HepG2 (cell line): Measurements from ENCODE around the gene MTHFR. TPM values are rescaled to one million over a fixed set of nuclear protein-coding genes. Genes with fewer than 3 reads are reported as not detected.

Experiments used
- CCAR2 ChIP-seq: fragments of 200-400 bp; formaldehyde crosslinking; optimal IDR thresholded peaks from 2 replicates; pipeline ENCODE3; 2018; ENCODE audit warnings: low read depth, mild to moderate bottlenecking, low read length, moderate library complexity
- CHD4 ChIP-seq: fragments of 200-600 bp; sonication (generic); IDR thresholded peaks from 2 replicates; pipeline ENCODE4 v1.7.0; 2017; ENCODE audit warnings: mild to moderate bottlenecking, low read length, borderline replicate concordance
- EED ChIP-seq: sonication (generic); formaldehyde crosslinking; IDR thresholded peaks from 2 replicates; pipeline ENCODE4 v1.5.0; 2020; ENCODE audit warnings: mild to moderate bottlenecking, missing genetic modification reagents
- FOXO1 ChIP-seq: sonication (generic); formaldehyde crosslinking; IDR thresholded peaks from 2 replicates; pipeline ENCODE4 v1.4.0; 2020; ENCODE audit warnings: missing genetic modification reagents
- HDAC2 ChIP-seq: sonication (generic); formaldehyde crosslinking; IDR thresholded peaks from 2 replicates; pipeline ENCODE4 v1.4.0; 2020; ENCODE audit warnings: missing genetic modification reagents
- KLF12 ChIP-seq: sonication (generic); formaldehyde crosslinking; IDR thresholded peaks from 2 replicates; pipeline ENCODE4 v1.4.0; 2020; ENCODE audit warnings: missing genetic modification reagents, borderline replicate concordance
- MXD4 ChIP-seq: IDR thresholded peaks from 2 replicates; pipeline ENCODE4 v1.6.1; 2016; ENCODE audit warnings: mild to moderate bottlenecking, missing biosample characterization, missing genetic modification reagents
- ONECUT2 ChIP-seq: sonication (generic); formaldehyde crosslinking; IDR thresholded peaks from 2 replicates; pipeline ENCODE4 v1.4.0; 2020; ENCODE audit warnings: missing genetic modification reagents
- SP5 ChIP-seq: IDR thresholded peaks from 2 replicates; pipeline ENCODE4 v1.6.1; 2016; ENCODE audit warnings: low read depth, borderline replicate concordance
- SRY ChIP-seq: sonication (generic); formaldehyde crosslinking; IDR thresholded peaks from 2 replicates; pipeline ENCODE4 v1.8.0; 2022; ENCODE audit warnings: mild to moderate bottlenecking, missing genetic modification reagents
- TAF1 ChIP-seq: sonication (generic); formaldehyde crosslinking; IDR thresholded peaks from 2 replicates; pipeline ENCODE4 v1.4.0; 2020; ENCODE audit warnings: missing genetic modification reagents
- TAF15 ChIP-seq: fragments of 200-400 bp; formaldehyde crosslinking; IDR thresholded peaks from one replicate; pipeline ENCODE4 v1.6.1; 2018; ENCODE audit warnings: mild to moderate bottlenecking, low read depth, low read length; ENCODE audit not compliant: poor library complexity, severe bottlenecking
- ZBTB20 ChIP-seq: sonication (generic); formaldehyde crosslinking; IDR thresholded peaks from 2 replicates; pipeline ENCODE4 v1.8.1; 2023; ENCODE audit warnings: missing genetic modification reagents, low read depth, mild to moderate bottlenecking, borderline replicate concordance
- ZFP82 ChIP-seq: sonication (generic); formaldehyde crosslinking; IDR thresholded peaks from 2 replicates; pipeline ENCODE4 v1.5.1; 2020; ENCODE audit warnings: mild to moderate bottlenecking, missing genetic modification reagents, borderline replicate concordance
- ZNF317 ChIP-seq: sonication (generic); formaldehyde crosslinking; IDR thresholded peaks from 2 replicates; pipeline ENCODE4 v1.5.0; 2020; ENCODE audit warnings: mild to moderate bottlenecking, missing genetic modification reagents
- ZNF484 ChIP-seq: sonication (generic); formaldehyde crosslinking; IDR thresholded peaks from 2 replicates; pipeline ENCODE4 v1.5.1; 2020; ENCODE audit warnings: mild to moderate bottlenecking, low read depth, missing genetic modification reagents, borderline replicate concordance
- ZNF501 ChIP-seq: sonication (generic); formaldehyde crosslinking; IDR thresholded peaks from 2 replicates; pipeline ENCODE4 v1.5.1; 2020; ENCODE audit warnings: mild to moderate bottlenecking, moderate library complexity, missing genetic modification reagents
- ZNF547 ChIP-seq: sonication (generic); formaldehyde crosslinking; IDR thresholded peaks from 2 replicates; pipeline ENCODE4 v1.5.1; 2020; ENCODE audit warnings: mild to moderate bottlenecking, missing genetic modification reagents
- polyA plus RNA-seq, 8 experiments: library from polyadenylated mRNA; depleted of rRNA in 3 of 8; stranded (reverse) in 7 of 8; unstranded in 1 of 8; fragments of >200 nt; fragmentation: Illumina TruSeq in 4 of 8; extraction: Trizol in 4 of 8; gene quantifications; 2 replicates each; pipeline versions ENCODE4 v1.2.1 to v1.2.3, GENCODE V29; 2011 to 2016; ENCODE audit warnings: low read depth in 4 of 8, missing spikeins in 1 of 8, mixed read lengths in 1 of 8; ENCODE audit not compliant: insufficient read depth in 1 of 8
- total RNA-seq, 5 experiments: library from RNA; depleted of rRNA; stranded (reverse); fragments of >200 nt; fragmentation: Illumina TruSeq; extraction: Trizol; gene quantifications; 2 replicates each; pipeline ENCODE4 v1.2.3, GENCODE V29; 2016; ENCODE audit warnings: low read depth in 1 of 5
- TF ChIP-seq, protein P1 (sequence below): sonication (generic); formaldehyde crosslinking; IDR thresholded peaks from 2 replicates; pipeline ENCODE4 v1.5.0; 2020; ENCODE audit warnings: missing genetic modification reagents
- TF ChIP-seq, protein P2 (sequence below): IDR thresholded peaks from 2 replicates; pipeline ENCODE4 v1.6.1; 2016; ENCODE audit warnings: missing biosample characterization, missing genetic modification reagents, low read depth
- TF ChIP-seq, protein P3 (sequence below): IDR thresholded peaks from 2 replicates; pipeline ENCODE4 v1.6.1; 2012; ENCODE audit warnings: low read length, improper control_type of control experiment
- TF ChIP-seq, protein P4 (sequence below): sonication (generic); formaldehyde crosslinking; IDR thresholded peaks from 2 replicates; pipeline ENCODE4 v1.5.1; 2020; ENCODE audit warnings: missing genetic modification reagents, mild to moderate bottlenecking, borderline replicate concordance
- TF ChIP-seq, protein P5 (sequence below): fragments of 450-650 bp; IDR thresholded peaks from 2 replicates; pipeline ENCODE4 v1.6.1; 2017

MTHFR gene
- total and polyA plus RNA-seq, 2 of the 13 experiments (the other 11 are each of a cell fraction or from before 2014, with no cell fraction given) = 3.8 to 8.2 TPM

DNA sequence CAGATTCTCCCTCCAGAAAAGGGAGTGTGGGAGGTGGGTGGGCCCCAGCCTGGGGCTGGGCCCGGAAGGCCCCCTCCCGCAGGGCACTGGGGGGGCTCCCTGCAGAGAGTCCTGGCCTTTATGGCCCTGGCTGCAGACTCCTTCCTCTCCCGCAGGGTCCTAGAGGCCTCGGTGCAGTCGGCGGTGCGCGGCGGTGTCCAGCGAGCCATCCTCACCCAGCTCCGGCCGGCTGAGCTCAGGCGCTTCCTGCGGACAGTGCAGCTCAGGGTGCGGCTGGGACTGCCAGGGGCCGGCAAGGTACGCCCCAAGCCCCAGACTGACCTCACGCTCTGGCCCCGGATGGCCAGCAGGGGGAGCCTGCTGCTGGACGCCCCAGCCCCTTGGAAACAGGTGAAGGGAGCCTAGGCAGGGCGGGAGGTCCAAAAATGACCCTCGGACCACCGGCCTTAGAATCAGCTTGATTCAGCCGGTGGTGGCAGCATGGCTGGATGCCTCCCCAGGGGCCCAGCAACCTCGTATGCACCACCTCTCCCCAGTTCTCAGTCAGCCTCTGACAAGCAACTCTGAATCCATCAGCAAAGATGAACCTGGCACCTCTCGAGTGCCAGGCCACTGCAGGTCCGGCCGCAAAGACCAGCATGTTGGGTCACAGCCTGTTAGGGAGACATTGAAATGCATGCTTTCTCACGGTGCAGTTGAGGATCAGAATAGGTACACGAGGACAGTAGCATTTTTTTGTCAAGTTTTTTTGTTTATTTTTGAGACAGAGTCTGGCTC, 20.6 kb downstream of the MTHFR start (continued):
- TF ChIP-seq, protein P1, sequence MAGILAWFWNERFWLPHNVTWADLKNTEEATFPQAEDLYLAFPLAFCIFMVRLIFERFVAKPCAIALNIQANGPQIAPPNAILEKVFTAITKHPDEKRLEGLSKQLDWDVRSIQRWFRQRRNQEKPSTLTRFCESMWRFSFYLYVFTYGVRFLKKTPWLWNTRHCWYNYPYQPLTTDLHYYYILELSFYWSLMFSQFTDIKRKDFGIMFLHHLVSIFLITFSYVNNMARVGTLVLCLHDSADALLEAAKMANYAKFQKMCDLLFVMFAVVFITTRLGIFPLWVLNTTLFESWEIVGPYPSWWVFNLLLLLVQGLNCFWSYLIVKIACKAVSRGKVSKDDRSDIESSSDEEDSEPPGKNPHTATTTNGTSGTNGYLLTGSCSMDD (CRISPR knock-in tag) = no peak
- peak; percentile 30 for TF ChIP-seq TAF15
- TF ChIP-seq SRY (CRISPR knock-in tag) = no peak
- TF ChIP-seq, protein P2, sequence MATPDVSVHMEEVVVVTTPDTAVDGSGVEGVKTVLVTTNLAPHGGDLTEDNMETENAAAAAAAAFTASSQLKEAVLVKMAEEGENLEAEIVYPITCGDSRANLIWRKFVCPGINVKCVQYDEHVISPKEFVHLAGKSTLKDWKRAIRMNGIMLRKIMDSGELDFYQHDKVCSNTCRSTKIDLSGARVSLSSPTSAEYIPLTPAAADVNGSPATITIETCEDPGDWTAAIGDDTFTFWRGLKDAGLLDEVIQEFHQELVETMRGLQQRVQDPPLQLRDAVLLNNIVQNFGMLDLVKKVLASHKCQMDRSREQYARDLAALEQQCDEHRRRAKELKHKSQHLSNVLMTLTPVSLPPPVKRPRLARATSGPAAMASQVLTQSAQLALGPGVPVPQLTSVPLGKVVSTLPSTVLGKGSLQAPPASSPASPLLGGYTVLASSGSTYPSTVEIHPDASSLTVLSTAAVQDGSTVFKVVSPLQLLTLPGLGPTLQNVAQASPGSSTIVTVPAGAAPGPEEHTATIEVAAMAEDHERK (CRISPR knock-in tag) = no peak
- TF ChIP-seq, protein P3, sequence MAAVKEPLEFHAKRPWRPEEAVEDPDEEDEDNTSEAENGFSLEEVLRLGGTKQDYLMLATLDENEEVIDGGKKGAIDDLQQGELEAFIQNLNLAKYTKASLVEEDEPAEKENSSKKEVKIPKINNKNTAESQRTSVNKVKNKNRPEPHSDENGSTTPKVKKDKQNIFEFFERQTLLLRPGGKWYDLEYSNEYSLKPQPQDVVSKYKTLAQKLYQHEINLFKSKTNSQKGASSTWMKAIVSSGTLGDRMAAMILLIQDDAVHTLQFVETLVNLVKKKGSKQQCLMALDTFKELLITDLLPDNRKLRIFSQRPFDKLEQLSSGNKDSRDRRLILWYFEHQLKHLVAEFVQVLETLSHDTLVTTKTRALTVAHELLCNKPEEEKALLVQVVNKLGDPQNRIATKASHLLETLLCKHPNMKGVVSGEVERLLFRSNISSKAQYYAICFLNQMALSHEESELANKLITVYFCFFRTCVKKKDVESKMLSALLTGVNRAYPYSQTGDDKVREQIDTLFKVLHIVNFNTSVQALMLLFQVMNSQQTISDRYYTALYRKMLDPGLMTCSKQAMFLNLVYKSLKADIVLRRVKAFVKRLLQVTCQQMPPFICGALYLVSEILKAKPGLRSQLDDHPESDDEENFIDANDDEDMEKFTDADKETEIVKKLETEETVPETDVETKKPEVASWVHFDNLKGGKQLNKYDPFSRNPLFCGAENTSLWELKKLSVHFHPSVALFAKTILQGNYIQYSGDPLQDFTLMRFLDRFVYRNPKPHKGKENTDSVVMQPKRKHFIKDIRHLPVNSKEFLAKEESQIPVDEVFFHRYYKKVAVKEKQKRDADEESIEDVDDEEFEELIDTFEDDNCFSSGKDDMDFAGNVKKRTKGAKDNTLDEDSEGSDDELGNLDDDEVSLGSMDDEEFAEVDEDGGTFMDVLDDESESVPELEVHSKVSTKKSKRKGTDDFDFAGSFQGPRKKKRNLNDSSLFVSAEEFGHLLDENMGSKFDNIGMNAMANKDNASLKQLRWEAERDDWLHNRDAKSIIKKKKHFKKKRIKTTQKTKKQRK = no peak
- peak; percentile 69 for TF ChIP-seq HDAC2
- no peak for TF ChIP-seq ZNF547 (CRISPR knock-in tag)
- TF ChIP-seq ZNF484 = no peak
- TF ChIP-seq CCAR2 = no peak
- TF ChIP-seq, protein P4, sequence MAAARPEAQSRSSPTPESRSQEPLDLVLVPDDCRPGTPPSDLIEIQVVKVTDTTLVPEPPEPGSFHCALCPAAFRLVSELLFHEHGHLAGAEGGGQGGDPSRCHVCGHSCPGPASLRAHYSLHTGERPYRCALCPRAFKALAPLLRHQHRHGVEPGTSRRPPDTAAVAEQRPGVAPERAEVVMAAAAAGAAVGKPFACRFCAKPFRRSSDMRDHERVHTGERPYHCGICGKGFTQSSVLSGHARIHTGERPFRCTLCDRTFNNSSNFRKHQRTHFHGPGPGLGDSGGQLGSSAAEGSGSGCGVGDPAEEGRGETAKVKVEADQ (CRISPR knock-in tag) = no peak
- TF ChIP-seq ONECUT2 (CRISPR knock-in tag) = no peak
- TF ChIP-seq EED (CRISPR knock-in tag) = no peak
- TF ChIP-seq ZNF501 = peak; percentile 56; the same call in 1 of the 2 replicates
- TF ChIP-seq ZFP82 = no peak
- no peak for TF ChIP-seq ZNF317 (CRISPR knock-in tag)
- TF ChIP-seq, protein P5, sequence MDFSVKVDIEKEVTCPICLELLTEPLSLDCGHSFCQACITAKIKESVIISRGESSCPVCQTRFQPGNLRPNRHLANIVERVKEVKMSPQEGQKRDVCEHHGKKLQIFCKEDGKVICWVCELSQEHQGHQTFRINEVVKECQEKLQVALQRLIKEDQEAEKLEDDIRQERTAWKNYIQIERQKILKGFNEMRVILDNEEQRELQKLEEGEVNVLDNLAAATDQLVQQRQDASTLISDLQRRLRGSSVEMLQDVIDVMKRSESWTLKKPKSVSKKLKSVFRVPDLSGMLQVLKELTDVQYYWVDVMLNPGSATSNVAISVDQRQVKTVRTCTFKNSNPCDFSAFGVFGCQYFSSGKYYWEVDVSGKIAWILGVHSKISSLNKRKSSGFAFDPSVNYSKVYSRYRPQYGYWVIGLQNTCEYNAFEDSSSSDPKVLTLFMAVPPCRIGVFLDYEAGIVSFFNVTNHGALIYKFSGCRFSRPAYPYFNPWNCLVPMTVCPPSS = no peak
- no peak for TF ChIP-seq CHD4
- TF ChIP-seq TAF1 = 0 out of 2 replicates have a peak, but pooled peaks have one; percentile 29
- no peak; the same call in 1 of the 2 replicates for TF ChIP-seq SP5
- no peak for TF ChIP-seq KLF12 (CRISPR knock-in tag)
- TF ChIP-seq MXD4 (CRISPR knock-in tag) = no peak
- TF ChIP-seq ZBTB20 (CRISPR knock-in tag) = no peak
- TF ChIP-seq FOXO1 (CRISPR knock-in tag) = no peak
